ENCODE data around the gene CDC20. TPM values are rescaled to one million over a fixed set of nuclear protein-coding genes. Genes with fewer than 3 reads are reported as not detected.

CDC20 gene
- total and polyA plus RNA-seq, 2 of the 8 experiments (the other 6 are each of a cell fraction or from before 2014, with no cell fraction given) = 214 to 221 TPM

DNA sequence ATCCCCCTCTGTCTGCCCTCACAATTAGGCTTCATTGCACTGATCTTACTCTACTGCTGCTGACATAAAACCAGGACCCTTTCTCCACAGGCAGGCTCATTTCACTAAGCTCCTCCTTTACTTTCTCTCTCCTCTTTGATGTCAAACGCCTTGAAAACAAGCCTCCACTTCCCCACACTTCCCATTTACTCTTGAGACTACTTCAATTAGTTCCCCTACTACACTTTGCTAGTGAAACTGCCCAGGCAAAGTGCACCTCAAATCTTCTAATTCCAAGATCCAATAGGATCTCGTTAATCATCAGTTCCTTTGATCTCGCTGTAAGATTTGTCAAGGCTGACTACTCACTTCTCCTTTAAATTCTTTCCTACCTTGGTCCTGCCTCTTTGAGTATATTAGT is 5.9 kb upstream of the CDC20 start (continued):
- TF ChIP-seq, protein P1, sequence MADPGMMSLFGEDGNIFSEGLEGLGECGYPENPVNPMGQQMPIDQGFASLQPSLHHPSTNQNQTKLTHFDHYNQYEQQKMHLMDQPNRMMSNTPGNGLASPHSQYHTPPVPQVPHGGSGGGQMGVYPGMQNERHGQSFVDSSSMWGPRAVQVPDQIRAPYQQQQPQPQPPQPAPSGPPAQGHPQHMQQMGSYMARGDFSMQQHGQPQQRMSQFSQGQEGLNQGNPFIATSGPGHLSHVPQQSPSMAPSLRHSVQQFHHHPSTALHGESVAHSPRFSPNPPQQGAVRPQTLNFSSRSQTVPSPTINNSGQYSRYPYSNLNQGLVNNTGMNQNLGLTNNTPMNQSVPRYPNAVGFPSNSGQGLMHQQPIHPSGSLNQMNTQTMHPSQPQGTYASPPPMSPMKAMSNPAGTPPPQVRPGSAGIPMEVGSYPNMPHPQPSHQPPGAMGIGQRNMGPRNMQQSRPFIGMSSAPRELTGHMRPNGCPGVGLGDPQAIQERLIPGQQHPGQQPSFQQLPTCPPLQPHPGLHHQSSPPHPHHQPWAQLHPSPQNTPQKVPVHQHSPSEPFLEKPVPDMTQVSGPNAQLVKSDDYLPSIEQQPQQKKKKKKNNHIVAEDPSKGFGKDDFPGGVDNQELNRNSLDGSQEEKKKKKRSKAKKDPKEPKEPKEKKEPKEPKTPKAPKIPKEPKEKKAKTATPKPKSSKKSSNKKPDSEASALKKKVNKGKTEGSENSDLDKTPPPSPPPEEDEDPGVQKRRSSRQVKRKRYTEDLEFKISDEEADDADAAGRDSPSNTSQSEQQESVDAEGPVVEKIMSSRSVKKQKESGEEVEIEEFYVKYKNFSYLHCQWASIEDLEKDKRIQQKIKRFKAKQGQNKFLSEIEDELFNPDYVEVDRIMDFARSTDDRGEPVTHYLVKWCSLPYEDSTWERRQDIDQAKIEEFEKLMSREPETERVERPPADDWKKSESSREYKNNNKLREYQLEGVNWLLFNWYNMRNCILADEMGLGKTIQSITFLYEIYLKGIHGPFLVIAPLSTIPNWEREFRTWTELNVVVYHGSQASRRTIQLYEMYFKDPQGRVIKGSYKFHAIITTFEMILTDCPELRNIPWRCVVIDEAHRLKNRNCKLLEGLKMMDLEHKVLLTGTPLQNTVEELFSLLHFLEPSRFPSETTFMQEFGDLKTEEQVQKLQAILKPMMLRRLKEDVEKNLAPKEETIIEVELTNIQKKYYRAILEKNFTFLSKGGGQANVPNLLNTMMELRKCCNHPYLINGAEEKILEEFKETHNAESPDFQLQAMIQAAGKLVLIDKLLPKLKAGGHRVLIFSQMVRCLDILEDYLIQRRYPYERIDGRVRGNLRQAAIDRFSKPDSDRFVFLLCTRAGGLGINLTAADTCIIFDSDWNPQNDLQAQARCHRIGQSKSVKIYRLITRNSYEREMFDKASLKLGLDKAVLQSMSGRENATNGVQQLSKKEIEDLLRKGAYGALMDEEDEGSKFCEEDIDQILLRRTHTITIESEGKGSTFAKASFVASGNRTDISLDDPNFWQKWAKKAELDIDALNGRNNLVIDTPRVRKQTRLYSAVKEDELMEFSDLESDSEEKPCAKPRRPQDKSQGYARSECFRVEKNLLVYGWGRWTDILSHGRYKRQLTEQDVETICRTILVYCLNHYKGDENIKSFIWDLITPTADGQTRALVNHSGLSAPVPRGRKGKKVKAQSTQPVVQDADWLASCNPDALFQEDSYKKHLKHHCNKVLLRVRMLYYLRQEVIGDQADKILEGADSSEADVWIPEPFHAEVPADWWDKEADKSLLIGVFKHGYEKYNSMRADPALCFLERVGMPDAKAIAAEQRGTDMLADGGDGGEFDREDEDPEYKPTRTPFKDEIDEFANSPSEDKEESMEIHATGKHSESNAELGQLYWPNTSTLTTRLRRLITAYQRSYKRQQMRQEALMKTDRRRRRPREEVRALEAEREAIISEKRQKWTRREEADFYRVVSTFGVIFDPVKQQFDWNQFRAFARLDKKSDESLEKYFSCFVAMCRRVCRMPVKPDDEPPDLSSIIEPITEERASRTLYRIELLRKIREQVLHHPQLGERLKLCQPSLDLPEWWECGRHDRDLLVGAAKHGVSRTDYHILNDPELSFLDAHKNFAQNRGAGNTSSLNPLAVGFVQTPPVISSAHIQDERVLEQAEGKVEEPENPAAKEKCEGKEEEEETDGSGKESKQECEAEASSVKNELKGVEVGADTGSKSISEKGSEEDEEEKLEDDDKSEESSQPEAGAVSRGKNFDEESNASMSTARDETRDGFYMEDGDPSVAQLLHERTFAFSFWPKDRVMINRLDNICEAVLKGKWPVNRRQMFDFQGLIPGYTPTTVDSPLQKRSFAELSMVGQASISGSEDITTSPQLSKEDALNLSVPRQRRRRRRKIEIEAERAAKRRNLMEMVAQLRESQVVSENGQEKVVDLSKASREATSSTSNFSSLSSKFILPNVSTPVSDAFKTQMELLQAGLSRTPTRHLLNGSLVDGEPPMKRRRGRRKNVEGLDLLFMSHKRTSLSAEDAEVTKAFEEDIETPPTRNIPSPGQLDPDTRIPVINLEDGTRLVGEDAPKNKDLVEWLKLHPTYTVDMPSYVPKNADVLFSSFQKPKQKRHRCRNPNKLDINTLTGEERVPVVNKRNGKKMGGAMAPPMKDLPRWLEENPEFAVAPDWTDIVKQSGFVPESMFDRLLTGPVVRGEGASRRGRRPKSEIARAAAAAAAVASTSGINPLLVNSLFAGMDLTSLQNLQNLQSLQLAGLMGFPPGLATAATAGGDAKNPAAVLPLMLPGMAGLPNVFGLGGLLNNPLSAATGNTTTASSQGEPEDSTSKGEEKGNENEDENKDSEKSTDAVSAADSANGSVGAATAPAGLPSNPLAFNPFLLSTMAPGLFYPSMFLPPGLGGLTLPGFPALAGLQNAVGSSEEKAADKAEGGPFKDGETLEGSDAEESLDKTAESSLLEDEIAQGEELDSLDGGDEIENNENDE (IDR thresholded peaks at IDR 0.05; ENCODE audit: insufficient replicate concordance, low read length) = no peak
- TF ChIP-seq, protein P2, sequence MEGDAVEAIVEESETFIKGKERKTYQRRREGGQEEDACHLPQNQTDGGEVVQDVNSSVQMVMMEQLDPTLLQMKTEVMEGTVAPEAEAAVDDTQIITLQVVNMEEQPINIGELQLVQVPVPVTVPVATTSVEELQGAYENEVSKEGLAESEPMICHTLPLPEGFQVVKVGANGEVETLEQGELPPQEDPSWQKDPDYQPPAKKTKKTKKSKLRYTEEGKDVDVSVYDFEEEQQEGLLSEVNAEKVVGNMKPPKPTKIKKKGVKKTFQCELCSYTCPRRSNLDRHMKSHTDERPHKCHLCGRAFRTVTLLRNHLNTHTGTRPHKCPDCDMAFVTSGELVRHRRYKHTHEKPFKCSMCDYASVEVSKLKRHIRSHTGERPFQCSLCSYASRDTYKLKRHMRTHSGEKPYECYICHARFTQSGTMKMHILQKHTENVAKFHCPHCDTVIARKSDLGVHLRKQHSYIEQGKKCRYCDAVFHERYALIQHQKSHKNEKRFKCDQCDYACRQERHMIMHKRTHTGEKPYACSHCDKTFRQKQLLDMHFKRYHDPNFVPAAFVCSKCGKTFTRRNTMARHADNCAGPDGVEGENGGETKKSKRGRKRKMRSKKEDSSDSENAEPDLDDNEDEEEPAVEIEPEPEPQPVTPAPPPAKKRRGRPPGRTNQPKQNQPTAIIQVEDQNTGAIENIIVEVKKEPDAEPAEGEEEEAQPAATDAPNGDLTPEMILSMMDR (IDR thresholded peaks at IDR 0.05; ENCODE audit: control extremely low read depth in 1 of 3, insufficient read depth in 1 of 3, low read depth in 1 of 3, low read length in 3 of 3) = no peak
- TF ChIP-seq YY1 (IDR thresholded peaks at IDR 0.05; ENCODE audit: low read depth, low read length) = no peak
- no peak for TF ChIP-seq GABPA (IDR thresholded peaks at IDR 0.05; ENCODE audit: borderline replicate concordance, insufficient read depth, low read length)
- TF ChIP-seq, protein P3, sequence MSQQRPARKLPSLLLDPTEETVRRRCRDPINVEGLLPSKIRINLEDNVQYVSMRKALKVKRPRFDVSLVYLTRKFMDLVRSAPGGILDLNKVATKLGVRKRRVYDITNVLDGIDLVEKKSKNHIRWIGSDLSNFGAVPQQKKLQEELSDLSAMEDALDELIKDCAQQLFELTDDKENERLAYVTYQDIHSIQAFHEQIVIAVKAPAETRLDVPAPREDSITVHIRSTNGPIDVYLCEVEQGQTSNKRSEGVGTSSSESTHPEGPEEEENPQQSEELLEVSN (IDR thresholded peaks at IDR 0.05) = no peak
- TF ChIP-seq EGR1 (IDR thresholded peaks at IDR 0.05; ENCODE audit: borderline replicate concordance, low read depth, low read length) = no peak

All from H1 (cell line).